CD4-positive, alpha-beta T cell treated with Interleukin-10 for 1 hour (primary cell): Measurements from ENCODE around the gene TEX264.
"Not testable (repeated sequence)": the region's sequence is repeated elsewhere in the genome, so short reads cannot be mapped to it uniquely, and the experiment has no call there.

ENCODE experiments used
- DNase-seq: peaks from one replicate; pipeline ENCODE4 v3.0.0-alpha.2; 2020

The TEX264 gene

GRCh38 chr3:51717947-51718346 lies 46.9 kb downstream of the TEX264 start:
- DNase-seq: no peak

GRCh38 chr3:51718547-51719409 lies 47.7 kb downstream of the TEX264 start:
- peak; percentile 60 for DNase-seq

- no peak for DNase-seq
Observed at GRCh38 chr3:51719410-51720025, 48.5 kb downstream of the TEX264 start.

DNA sequence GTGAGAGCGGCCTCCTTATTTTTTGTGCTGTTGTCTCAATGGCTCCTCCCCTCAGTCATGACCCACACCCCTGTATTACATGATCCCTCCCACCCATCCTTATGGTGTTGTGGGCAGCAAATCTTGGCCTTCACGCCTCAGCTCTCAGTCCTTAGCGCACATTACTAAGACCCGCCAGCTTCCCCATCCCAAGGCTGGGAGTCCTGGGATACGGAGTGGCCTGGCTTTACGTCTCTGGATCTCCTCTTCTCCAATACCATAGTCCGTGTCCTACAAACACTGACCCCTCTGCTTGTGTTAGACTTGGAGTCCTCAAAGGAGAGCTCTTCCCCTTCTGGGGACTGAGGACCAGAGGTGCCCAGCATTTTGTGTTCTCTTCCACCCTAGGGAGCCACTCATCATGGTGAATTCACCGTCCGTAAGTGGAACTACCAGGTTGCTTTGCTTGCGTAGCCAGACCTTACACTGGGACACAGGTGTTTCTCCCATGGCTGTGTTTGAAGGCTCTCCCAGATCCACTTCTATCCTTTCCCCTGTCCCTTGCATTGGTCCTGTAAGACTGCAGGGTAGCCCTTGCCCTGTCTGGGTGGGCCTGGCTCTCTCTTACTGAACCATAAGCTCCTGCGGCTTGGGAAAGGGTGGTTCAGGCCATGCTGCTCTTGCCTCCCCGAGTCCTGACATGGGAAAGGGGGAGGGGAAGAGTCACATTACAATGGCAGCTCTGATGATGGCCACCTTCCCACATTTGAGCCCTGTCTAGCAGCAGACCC lies 49.4 kb downstream of the TEX264 start:
- DNase-seq: no peak

- no peak for DNase-seq
Observed at GRCh38 chr3:51721062-51721745, 50.2 kb downstream of the TEX264 start.

DNA sequence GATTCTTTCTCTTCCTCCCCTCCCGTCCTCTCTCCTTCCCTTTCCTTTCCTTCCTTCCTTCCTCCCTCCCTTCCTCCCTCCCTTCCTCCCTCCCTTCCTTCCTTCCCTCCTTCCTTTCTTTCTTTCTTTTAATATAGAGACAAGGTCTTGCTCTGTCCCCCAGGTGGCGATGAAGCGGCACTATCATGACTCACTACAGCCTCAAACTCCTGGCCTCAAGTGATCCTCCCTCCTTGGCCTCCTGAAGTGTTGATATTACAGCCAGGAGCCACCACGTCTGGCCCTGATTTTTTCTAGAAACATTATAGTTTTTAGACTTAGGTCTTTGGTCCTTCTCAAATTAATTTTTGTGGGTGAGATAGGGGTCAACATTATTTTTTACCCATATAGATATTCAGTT lies 51.3 kb downstream of the TEX264 start:
- DNase-seq: no peak

DNA sequence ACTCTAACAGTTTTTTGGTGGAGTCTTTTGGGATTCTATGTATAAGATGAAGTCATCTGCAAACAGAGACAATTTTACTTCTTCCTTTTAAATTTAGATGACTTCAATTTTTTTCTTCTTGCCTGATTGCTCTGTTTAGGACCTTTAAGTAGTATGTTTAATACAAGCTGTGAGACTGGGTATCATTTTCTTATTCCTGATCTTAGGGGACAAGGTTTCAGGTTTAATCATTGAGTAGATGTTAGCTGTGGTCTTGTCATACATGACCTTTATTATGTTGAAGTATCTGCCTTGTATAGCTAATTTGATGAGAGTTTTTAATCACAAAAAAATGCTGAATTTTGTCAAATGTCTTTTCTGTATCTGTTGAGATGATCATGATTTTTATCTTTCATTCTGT lies 56.4 kb downstream of the TEX264 start:
- no peak for DNase-seq

GRCh38 chr3:51729042-51729633 lies 58.1 kb downstream of the TEX264 start:
- DNase-seq: no peak

GRCh38 chr3:51733859-51734571 lies 63.0 kb downstream of the TEX264 start:
- DNase-seq: no peak

GRCh38 chr3:51734572-51734907 lies 63.5 kb downstream of the TEX264 start:
- no peak for DNase-seq

DNA sequence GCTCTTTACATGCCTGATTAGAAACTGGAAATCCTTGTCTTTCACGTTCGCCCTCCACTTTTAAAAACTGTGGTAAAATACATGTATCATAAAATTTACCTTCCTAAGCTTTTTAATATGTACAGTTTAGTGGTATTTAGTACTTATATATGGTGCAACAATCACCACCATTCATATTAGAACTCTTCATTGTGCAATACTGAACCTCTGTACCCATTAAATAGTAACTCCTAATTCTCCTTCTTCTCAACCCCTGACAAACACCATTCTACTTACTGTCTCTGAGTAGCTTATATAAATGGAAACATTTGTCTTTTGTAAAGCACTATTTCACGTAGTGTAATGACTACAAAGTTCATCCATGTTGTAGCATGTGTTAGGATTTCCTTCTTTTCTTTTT lies 64.0 kb downstream of the TEX264 start:
- no peak for DNase-seq

- DNase-seq: no peak
Observed at GRCh38 chr3:51735950-51736349, 64.9 kb downstream of the TEX264 start.

- no peak for DNase-seq
Observed at GRCh38 chr3:51739110-51739509, 68.1 kb downstream of the TEX264 start.

- not testable (repeated sequence) for DNase-seq
Observed at GRCh38 chr3:51742320-51742719, 71.3 kb downstream of the TEX264 start.

DNA sequence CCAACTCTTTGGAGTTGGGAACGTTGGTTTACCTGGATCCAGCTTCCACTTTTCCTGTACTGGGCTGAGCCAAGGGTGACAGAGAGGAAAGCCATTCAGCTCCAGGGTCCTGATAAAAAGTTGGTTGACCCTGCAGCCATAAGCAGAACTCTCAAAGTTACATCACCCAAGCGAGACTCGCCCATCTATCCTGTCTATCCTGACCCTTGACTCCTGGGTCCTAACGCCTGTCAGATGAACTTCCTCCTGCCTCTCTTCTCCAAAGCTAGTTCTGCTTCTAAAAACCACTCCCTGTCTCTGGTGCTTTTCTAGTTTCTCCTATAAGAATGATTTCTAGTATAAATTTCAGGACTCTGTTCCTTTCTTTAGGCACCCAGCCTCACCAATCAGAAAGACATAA lies 71.9 kb downstream of the TEX264 start:
- DNase-seq: not testable (repeated sequence)

DNA sequence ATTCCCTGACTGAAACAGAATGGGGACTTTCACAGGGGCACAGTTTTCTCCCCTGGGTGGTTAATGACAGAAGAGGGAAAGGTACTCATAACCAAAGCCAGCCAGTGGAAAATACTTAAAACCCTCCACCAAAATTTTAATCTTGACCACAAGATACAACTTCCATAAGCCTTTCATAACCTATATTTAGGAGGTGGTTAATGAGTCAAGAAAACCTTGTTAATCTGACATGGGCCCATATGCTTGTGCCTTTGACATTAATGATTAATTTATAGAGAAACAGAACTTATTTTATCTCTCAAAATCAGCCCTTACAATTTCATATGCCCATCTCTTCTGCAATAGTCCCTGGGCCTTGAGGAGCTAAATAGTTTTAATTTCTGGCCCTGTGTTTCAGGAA lies 76.8 kb downstream of the TEX264 start:
- DNase-seq: no peak

GRCh38 chr3:51748327-51748726 lies 77.3 kb downstream of the TEX264 start:
- no peak for DNase-seq

DNA sequence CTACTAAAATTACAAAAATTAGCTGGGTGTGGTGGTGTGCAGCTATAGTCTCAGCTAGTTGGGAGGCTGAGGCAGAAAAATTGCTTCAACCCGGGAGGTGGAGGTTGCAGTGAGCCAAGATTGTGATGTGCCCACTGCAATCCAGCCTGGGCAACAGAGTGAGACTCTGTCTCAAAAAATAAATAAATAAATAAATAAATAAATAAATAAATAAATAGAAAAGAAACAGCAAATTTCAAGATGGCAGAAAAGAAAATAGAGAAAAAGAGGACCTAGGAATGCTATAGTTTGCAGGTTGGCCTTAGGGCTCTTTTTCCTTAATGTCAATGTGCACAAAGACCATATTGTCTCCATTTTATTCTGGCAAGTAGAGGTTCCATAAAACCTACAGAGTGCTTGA lies 79.8 kb downstream of the TEX264 start:
- DNase-seq: no peak

- DNase-seq: no peak
Observed at GRCh38 chr3:51751287-51751686, 80.2 kb downstream of the TEX264 start.
